CD4-positive, alpha-beta T cell treated with Interleukin-17A for 1 hour (primary cell): ENCODE measurements around the gene ODF2.
"Not testable (repeated sequence)": the region's sequence is repeated elsewhere in the genome, so short reads cannot be mapped to it uniquely, and the experiment has no call there.

ENCODE experiments used
- DNase-seq: peaks from one replicate; pipeline ENCODE4 v3.0.0-alpha.2; 2020

The ODF2 gene

DNA sequence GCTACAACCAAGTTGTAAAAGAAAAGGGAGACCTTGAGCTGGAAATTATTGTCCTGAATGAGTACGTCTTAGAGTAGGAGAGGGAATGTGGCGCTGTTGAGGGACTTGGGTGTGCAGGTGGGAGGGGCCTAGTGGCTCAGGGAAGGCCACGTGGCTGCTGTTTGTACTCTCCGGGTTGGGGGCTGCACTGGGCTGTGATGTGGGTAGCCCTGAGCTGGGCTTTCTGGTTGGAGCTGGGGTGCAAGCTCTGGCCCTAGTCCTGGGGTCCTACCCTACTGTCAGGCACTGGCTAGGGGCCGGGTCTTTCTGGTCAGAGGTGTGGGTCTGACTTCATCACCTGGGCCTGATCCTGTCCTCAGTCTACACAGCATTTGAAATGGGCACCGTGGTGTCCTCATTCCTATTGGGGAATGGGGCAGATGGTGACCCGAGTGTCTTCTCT is 29.6 kb downstream of the ODF2 start:
- DNase-seq: no peak

DNA sequence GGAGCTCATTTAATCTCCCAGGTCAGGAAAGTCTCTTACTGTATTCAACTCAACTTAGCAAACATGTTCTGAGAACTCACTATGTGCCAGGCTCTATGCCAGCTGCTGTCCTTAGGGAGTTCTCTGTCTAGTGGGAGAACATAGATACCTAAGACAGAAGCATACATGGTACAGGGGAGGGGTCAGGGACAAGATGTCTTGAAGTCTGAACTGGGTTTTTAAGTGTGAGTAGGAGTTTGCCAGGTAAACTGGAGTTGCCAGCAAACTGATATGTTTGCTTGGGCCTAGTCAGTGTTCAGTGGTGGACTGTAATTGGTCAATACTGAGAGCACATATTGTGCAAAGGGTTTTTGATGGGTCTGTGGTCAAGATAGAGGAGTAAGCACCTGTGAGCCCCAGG is 30.4 kb downstream of the ODF2 start:
- DNase-seq: no peak

- no peak for DNase-seq
Measured at GRCh38 chr9:128493424-128493823, 37.6 kb downstream of the ODF2 start.

GRCh38 chr9:128494108-128494745 is 38.4 kb downstream of the ODF2 start:
- DNase-seq: no peak

DNA sequence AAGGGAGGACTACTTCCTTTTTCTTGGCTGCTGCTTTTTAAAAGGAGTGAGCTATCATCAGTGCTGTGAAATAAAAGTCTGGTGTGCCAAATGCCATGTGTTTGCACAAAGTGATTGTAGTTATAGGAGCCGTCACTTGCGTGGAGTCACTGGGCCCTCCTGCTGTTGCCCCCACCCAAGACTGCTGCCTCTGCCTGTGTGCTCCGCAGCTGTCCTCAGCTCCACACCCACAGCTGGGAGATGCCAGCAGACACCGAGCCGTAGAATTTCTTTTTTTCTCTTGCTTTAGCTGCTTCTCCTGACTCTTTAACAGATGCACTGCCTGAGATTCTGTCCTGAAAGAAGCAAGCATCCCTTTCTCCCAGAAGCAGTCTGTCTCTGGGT is 38.9 kb downstream of the ODF2 start:
- DNase-seq: no peak

DNA sequence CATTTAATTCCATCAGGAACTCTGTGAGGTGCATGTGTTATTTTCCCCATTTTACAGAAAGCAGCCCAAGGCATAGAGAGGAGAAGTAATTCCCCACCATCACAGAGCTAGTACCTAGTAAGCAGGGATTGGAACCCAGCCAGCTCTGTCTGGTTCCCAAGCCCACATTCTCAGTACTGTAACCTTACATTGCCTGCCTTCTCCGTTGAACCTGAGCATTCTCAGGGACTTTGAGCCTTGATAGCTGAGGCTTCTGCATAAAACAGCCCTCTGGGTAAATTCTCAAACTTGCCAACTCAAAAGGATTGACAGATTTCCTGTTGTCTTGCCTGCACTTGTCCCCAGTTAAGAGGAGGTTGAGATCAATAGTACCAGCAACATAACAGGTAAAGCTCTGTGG is 39.5 kb downstream of the ODF2 start:
- DNase-seq: no peak

- DNase-seq: no peak
Measured at GRCh38 chr9:128495804-128496417, 40.1 kb downstream of the ODF2 start.

- DNase-seq: no peak
Measured at GRCh38 chr9:128497824-128498610, 42.2 kb downstream of the ODF2 start.

DNA sequence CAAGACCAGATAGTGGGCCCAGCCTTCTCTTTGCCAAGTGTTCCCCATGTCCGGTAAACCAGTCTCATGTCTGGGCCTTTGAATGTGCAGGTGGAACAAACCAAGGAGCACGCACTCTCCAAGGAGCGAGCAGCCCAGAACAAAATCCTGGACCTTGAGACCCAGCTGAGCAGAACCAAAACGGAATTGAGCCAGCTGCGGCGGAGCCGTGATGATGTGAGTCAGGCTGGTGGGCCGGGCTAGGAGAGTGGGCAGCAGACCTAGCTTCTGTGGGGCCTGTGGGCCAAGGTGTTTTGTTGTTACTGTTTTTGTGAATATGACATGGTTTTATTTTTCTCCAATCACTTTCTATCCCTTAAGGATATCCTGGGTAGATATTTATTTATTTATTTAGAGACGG is 43.1 kb downstream of the ODF2 start:
- no peak for DNase-seq

DNA sequence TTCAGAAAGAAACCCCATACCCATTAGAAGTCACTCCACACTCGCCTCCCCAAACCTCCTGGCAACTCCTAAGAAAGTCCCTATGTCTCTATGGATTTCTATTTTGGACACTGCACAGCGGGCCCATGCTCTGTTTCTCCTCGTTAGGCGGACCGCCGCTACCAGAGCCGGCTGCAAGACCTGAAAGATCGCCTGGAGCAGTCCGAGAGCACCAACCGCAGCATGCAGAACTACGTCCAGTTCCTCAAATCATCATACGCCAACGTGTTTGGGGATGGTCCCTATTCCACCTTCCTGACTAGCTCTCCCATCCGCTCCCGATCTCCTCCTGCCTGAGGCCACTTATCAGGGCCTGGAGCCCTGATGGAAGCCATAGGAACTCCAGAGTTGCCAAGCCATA is 44.1 kb downstream of the ODF2 start:
- DNase-seq: no peak

GRCh38 chr9:128503415-128503825 is 47.6 kb downstream of the ODF2 start:
- not testable (repeated sequence) for DNase-seq

DNA sequence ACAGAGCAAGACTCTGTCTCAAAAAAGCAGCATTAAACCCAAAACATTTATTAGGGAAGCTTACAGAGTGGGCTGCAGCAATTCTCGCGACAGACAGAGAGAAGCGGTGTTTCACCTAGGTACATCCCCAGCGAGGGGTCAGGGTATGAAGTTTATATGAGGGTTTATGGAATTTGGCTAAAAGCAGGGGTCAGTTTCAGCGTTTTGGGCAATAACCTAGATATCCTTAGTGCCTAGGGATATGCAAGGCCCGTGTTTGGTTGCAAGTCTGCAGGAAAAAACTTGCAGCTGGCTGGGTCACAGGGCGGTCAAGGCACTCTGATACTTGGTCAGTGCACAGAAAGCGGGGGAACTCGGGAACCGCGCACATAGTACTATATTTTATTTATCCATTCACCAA is 48.1 kb downstream of the ODF2 start:
- no peak for DNase-seq

- DNase-seq: peak; percentile 95
Measured at GRCh38 chr9:128504485-128505413, 48.9 kb downstream of the ODF2 start, which contains the start of gene GLE1. TSS of gene GLE1 (plus strand) at chr9:128504719. CDS start at chr9:128504806, 87 bp downstream.

- DNase-seq: no peak
Measured at GRCh38 chr9:128505414-128505765, 49.6 kb downstream of the ODF2 start.

GRCh38 chr9:128505906-128506305 is 50.1 kb downstream of the ODF2 start:
- not testable (repeated sequence) for DNase-seq

DNA sequence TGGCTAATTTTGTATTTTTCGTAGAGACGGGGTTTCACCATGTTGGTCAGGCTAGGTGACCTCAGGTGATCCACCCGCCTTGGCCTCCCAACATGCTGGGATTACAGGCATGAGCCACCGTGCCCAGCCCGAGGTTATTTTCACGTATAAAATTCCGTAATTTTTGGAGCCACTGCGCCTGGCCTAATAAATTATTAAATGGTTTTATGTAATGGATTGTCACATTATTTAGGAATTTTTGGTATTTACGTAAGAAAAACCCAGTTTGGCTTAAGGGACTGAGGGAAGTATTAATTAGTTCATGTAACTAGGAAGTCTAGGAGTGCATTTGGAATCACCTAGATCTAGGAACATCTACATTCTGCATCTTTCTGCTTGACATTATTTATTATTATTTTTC is 57.0 kb downstream of the ODF2 start:
- no peak for DNase-seq

GRCh38 chr9:128521956-128522355 is 66.2 kb downstream of the ODF2 start:
- DNase-seq: no peak

DNA sequence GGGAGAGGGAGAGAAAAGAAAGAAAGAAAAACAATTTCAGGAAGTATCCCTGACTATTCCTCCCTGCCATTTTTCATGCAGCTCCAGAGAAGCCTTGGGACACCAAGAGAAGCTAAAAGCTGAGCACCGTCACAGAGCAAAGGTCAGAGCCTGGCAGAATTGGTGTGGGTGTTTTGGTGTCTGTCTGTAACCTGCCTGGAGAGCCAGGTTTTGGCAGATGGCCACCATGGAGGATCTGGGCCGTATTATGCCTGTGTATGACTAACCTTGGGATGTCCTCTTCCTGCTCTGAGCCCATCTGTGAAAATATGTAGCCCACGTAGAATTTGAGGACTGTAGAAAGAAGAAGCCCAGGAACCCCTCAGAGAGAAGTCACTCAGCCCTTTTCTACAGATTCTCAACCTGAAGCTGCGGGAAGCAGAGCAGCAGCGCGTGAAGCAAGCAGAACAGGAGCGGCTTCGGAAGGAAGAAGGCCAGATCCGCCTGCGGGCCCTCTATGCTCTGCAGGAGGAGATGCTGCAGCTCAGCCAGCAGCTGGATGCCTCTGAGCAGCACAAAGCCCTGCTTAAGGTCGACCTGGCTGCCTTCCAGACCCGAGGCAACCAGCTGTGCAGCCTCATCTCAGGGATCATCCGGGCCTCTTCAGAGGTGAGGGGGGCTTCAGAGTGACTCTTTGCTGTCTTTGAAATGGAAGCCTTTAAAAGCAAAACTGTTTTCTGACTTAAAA is 67.6 kb downstream of the ODF2 start:
- DNase-seq: no peak

- no peak for DNase-seq
Measured at GRCh38 chr9:128526720-128527119, 70.9 kb downstream of the ODF2 start.

DNA sequence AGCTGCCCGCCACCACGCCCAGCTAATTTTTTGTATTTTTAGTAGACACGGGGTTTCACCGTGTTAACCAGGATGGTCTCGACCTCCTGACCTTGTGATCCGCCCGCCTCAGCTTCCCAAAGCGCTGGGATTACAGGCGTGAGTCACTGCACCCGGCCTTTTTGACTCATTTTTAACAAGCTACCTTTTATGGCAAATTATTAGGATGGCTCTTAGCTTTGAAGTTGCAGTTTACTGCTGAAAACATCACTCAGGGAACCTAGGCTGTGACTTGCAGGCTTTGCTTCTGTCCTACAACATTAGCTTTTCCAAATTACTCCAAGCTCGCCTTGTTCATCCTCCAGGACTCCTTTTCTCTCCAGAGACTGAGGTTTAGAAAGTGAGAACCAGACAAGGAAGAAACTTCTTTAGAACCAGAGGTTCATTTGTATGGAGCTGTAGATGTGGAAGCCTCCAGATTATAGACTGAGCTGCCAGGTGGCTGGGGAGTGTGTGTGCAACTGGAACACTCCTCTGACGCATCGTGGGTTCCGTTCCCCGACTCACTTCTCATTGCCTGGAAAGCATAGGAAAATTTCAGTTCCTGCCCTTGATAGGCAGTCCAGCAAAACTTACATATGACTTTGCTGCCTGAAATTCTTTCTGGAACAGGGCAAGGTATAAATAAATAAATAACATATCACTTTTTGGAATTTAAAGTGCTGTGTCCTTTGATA is 72.8 kb downstream of the ODF2 start:
- no peak for DNase-seq

GRCh38 chr9:128529191-128529590 is 73.4 kb downstream of the ODF2 start:
- no peak for DNase-seq

GRCh38 chr9:128532581-128532980 is 76.8 kb downstream of the ODF2 start:
- no peak for DNase-seq
